22Rv1 (cell line): ENCODE data around the gene FAT1.

Experiments
- H3K27ac ChIP-seq: fragments of 450-650 bp; 2 replicates; pipeline ENCODE4 v1.5.1; 2017
- ZFX ChIP-seq: fragments of 450-650 bp; IDR thresholded peaks from 2 replicates; pipeline ENCODE4 v1.6.1; 2017; ENCODE audit warnings: antibody characterized with exemption, borderline replicate concordance
- TF ChIP-seq, protein P1 (sequence below): fragments of 450-650 bp; IDR thresholded peaks from 2 replicates; pipeline ENCODE4 v1.5.1; 2017; ENCODE audit warnings: mild to moderate bottlenecking

Gene FAT1

DNA sequence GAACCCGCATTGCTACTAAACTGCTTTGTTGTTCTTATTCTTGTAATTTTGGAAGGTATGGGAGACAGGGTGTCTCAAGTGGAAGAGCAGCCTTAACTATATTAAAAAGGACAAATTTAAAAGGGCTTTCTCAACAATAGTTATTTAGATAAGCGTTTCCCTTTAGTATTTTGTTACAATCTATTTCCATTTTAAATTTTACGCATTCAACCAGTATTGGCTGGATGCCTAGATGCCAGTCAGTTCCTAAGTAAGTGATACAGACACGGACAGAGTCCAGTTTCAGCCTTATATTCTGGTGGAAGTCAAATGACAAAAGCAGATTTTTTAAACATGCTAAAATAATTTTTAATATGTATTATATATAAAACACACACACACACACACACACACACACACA, 28.3 kb downstream of the FAT1 start:
- no peak for TF ChIP-seq ZFX
- TF ChIP-seq, protein P1, sequence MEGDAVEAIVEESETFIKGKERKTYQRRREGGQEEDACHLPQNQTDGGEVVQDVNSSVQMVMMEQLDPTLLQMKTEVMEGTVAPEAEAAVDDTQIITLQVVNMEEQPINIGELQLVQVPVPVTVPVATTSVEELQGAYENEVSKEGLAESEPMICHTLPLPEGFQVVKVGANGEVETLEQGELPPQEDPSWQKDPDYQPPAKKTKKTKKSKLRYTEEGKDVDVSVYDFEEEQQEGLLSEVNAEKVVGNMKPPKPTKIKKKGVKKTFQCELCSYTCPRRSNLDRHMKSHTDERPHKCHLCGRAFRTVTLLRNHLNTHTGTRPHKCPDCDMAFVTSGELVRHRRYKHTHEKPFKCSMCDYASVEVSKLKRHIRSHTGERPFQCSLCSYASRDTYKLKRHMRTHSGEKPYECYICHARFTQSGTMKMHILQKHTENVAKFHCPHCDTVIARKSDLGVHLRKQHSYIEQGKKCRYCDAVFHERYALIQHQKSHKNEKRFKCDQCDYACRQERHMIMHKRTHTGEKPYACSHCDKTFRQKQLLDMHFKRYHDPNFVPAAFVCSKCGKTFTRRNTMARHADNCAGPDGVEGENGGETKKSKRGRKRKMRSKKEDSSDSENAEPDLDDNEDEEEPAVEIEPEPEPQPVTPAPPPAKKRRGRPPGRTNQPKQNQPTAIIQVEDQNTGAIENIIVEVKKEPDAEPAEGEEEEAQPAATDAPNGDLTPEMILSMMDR: no peak

DNA sequence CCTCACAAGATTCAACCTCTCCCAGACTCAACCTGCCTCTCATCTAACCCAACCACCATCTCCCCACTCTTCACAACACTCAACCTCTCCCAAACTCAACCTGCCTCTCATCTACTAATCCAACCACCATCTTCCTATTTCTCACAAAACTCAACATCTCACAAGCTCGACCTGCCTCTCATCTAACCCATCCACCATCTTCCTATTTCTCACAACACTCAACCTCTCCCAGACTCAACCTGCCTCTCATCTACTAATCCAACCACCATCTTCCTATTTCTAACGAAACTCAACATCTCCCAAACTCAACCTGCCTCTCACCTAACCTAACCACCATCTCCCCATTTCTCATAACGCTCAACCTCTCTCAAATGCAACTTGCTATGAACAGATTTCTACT, 29.8 kb downstream of the FAT1 start:
- no peak overlapping the region for H3K27ac ChIP-seq
- TF ChIP-seq, protein P1: no peak

More for the DNA sequence above, 28.3 kb downstream of the FAT1 start:
- H3K27ac ChIP-seq: no peak overlapping the region

DNA sequence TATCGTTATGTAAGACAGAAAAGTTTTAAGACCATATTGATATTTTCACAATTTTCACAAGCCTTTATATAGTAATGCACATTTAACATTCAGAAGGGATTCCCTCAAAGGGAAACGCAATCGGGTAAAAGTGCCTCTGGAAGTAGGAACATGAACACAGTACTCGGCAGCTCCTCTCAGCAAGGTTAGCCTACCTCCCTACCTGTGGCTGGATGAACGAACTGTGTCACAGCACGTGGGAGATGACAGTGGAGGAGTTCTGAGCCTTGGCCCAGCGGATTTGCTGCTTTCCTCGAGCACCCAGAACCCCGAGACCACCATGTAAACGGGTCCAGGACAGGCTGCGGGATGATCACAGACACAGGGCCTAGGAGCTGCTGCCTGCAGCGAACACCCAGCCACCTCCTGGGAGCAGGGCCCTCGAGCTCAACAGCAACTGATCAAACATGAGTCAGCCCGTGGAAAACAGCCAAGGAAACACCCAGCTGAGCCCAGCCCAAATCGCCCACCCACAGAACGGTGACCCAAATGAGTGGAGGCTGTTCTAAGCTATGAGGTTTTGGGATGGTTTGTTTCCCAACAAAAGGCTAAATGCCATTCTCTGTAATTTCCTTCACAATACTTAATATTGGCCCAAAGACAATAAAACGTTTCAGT, 30.4 kb downstream of the FAT1 start:
- H3K27ac ChIP-seq: no peak overlapping the region
- no peak for TF ChIP-seq ZFX
- TF ChIP-seq, protein P1: no peak

DNA sequence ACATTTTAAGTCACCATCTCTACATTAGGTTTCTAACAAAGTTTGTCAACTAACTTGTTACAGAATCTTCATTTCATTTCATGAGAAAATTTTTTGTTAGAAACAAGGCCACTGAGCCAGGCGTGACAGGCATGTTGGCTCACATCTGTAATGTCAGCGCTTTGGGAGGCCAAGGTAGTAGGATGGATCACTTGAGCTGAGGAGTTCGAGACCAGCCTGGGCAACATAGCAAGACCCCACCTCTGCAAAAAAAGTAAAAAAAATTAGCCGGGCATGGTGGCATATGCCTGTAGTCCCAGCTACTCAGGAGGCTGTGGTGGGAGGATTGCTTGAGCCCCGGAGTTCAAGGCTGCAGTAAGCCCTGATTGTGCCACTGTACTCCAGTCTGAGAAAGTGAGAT, 32.3 kb downstream of the FAT1 start:
- TF ChIP-seq ZFX: no peak
- TF ChIP-seq, protein P1: no peak
- H3K27ac ChIP-seq: no peak overlapping the region

DNA sequence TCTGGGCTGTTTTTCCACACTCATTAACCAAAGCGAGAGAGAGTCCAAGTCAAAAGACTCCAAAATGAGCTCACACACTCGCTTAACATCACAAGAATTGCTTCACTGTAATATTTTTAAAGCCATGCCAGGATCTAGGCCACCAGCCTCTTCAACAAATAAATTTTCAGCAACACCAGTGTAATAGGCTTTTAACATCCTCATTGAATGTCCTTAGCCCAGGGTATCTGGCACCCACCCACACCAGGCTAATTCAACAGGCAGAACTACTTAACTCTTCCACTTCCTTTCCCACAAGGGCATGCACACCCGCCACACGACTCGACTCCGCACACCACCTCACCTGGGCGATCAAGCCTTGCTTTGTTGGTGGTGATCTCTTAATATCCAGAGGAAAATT, 34.2 kb downstream of the FAT1 start:
- TF ChIP-seq ZFX: no peak
- TF ChIP-seq, protein P1: no peak
- no peak overlapping the region for H3K27ac ChIP-seq

DNA sequence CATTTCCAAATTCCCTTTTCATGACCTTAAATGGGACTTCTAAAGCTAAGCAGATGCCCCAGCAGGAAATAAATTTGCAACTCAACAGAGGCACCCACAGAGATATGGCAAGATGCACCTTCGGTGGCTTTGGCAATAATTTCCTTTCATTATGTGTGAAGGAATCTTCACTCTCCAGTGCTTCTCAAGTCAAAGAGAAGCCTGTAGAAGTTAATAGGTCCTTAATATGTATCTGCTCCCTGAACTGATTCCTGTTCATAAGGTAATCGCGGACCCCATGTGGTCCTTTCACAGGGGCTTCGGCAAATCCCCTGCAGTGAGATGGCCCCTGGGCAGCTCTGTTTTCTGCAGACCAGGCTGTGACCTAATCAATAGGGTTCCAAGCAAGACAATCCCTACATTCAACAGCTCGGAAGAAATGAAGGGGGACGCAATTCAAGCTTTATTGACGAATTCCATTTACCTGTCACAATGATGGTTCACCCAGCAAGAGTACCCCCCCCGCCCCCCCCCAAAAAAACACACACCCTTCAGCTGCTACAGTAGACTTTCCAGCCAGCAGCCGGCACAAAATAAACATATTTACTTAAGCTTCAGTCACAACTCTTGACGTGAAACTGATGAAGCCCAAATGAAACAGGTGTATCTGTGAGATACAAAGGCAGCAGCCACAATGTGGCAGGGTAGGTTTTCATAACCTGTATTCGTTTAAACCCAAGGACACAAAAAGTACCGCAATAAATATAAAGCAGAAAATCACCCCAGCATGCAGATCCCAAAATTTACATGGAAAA, 35.3 kb downstream of the FAT1 start:
- TF ChIP-seq ZFX: no peak
- TF ChIP-seq, protein P1: no peak
- H3K27ac ChIP-seq: no peak overlapping the region

DNA sequence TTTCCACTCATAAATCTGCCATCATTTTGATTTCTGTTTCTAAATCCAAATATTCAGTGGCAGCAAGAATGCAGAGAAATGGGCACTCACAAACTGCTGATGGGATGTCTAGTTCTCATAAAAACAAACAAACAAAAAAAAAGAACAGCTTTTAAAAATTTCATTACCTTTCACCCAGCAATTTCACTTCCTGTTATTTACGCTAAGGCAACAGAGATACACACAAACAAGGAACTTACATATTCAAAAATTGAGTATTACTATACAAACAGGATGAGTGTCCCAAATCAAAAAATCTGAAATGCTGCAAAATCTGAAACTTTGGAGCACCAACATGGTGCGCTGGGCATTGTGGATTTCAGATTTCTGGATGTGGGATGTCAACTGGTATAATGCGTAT, 36.4 kb downstream of the FAT1 start:
- TF ChIP-seq, protein P1: no peak
- TF ChIP-seq ZFX: no peak
- no peak overlapping the region for H3K27ac ChIP-seq
